IPS-18c (cell line): ENCODE results near the gene FIBCD1.

ENCODE experiments used
- H3K4me3 ChIP-seq: 2 replicates; pipeline ENCODE4 v1.7.0; 2013; ENCODE audit warnings: low read depth, mild to moderate bottlenecking, low read length, moderate library complexity; ENCODE audit not compliant: insufficient read depth
- H3K9me3 ChIP-seq: one replicate; pipeline ENCODE4 v1.6.1; 2013; ENCODE audit warnings: mild to moderate bottlenecking, low read length, moderate library complexity; ENCODE audit not compliant: control insufficient read depth, insufficient read depth

FIBCD1 gene

GRCh38 chr9:130854092-130854491 is 85.0 kb downstream of the FIBCD1 start:
- no peaks in the 10 kb centered on the region for H3K9me3 ChIP-seq
- no peak overlapping the region for H3K4me3 ChIP-seq

- Histone ChIP-seq H3K4me3 (no peak overlapping the region), H3K9me3 (no peaks in the 10 kb centered on the region)
Measured at GRCh38 chr9:130852801-130853200, 86.2 kb downstream of the FIBCD1 start.
